HUDEP-2 (cell line): Measurements from ENCODE around the gene TAF1.
"Not testable (repeated sequence)": the region's sequence is repeated elsewhere in the genome, so short reads cannot be mapped to it uniquely, and the experiment has no call there.

Source experiments
- DNase-seq, 76 experiments: peaks; one replicate each; lab custom pipeline; 2025; ENCODE audit not compliant: unreplicated experiment in 76 of 76; lab: John Stamatoyannopoulos, UW

TAF1 gene

GRCh38 chrX:71496476-71496875 is 130.3 kb downstream of the TAF1 start:
- no peak for DNase-seq

GRCh38 chrX:71502080-71502479 is 135.9 kb downstream of the TAF1 start:
- not testable (repeated sequence) for DNase-seq

- no peak for DNase-seq
These were observed 138.2 kb downstream of the TAF1 start for GRCh38 chrX:71504346-71504745.

DNA sequence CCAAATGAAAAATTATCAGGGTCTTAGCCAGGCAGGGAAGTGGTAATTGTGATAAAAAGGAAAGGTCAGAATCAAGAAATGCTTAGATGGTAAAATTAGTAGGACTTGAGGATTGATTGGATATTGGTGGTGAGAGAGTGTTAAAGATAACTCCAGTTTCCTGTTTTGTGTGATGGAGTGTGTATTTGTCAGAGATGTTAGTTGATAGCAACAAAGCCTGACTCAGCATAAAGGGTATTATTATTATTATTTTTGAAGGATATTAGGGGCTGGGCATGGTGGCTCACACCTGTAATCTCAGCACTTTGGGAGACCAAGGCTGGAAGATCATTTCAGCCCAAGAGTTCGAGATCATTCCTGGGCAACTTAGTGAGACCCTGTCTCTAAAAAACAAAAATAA is 143.1 kb downstream of the TAF1 start:
- DNase-seq: no peak

DNA sequence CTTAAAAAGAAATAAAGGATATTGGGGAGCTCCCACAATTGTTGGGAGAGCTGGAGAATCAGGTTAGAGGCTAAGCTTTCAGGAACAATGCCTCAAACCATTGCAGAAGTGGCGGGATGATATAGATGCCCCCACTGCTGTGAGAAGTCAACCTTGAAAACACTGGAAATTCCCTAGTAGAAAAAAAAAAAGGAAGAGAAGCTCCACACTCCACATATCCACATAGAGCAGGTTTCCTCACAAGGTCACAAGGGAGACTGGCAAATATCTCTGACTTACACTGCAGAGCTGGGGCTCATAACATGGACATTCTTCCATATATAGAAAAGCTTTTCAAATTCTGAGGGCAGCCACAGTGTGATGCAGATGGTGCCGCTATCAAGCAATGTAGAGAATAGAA is 144.0 kb downstream of the TAF1 start:
- no peak for DNase-seq

- not testable (repeated sequence) for DNase-seq
These were observed 147.6 kb downstream of the TAF1 start for GRCh38 chrX:71513731-71514130.

DNA sequence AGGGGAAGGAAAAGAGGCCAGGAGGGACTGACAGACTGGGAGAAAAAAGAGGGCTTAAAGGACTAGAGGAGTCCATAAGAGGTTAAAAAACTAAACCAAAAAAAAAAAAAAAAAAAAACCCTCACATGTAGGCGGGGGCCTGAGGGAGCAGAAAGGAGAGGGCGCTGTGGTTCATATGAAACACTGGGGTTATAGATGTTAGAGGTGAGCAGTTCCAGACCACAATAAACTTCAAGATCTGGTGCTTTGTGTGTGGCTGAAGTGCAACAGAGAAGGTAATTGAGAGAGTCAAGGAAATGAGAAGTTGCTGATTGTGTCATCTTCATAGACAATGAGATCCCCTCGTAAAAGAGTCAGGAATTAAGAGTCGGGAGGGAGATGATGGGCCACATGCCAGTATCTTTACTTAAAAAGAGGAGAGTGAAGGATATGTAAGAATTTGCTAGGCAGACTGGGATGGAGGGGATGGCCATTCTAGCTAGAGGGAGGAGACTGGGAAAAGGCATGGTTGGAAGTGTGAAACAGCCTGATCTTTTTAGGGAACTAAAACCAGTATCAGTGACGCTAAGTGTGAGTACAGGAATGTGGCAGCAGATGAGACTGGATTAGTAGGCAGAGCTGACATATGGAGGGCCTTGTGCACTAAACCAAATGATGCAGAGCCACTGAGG is 148.3 kb downstream of the TAF1 start:
- no peak for DNase-seq

DNA sequence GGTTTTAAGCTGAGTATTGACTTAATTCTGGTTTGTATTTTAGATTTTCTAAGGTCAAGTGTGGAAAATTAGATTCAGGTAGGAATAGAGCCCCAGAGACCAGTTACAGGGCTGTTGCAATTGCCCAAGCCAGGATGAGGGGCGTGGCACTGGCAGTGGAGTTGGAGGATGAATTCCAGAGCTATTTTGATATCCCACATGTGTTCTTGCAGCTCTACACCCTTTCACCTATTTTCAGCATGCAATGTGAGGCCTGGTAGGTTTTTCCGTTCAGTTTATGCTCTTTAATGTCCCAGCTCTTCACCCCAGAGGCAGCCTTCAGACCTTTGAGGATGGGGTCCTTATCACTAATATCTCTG is 148.9 kb downstream of the TAF1 start:
- no peak for DNase-seq
